ENCODE measurements around the gene CHRNB4. TPM values are rescaled to one million over a fixed set of nuclear protein-coding genes. Genes with fewer than 3 reads are reported as not detected.

CHRNB4 gene
- total RNA-seq, 1 donor from 2014 or later = not detected

GRCh38 chr15:78634210-78635145 lies 6.5 kb downstream of the CHRNB4 start:
- intact Hi-C loops (cut with micrococcal nuclease) = loop anchor here (5.0 kb wide), 1 partner anchor 73 kb away; no protein-coding TSS in a partner anchor

GRCh38 chr15:78633348-78633747 lies 7.7 kb downstream of the CHRNB4 start:
- intact Hi-C loops (cut with micrococcal nuclease) = no loop called here

GRCh38 chr15:78630886-78631633 lies 9.9 kb downstream of the CHRNB4 start:
- intact Hi-C loops (cut with micrococcal nuclease) = no loop called here

GRCh38 chr15:78629716-78630065 lies 11.3 kb downstream of the CHRNB4 start:
- intact Hi-C loops (cut with micrococcal nuclease) = no loop called here

- intact Hi-C loops (cut with micrococcal nuclease) = no loop called here
Observed at GRCh38 chr15:78629031-78629715, 11.8 kb downstream of the CHRNB4 start.

- intact Hi-C loops (cut with micrococcal nuclease) = no loop called here
Observed at GRCh38 chr15:78628227-78628626, 12.8 kb downstream of the CHRNB4 start.

GRCh38 chr15:78627348-78627747 lies 13.7 kb downstream of the CHRNB4 start:
- intact Hi-C loops (cut with micrococcal nuclease) = no loop called here

- intact Hi-C loops (cut with micrococcal nuclease) = no loop called here
Observed at GRCh38 chr15:78626381-78626995, 14.5 kb downstream of the CHRNB4 start.

- intact Hi-C loops (cut with micrococcal nuclease) = no loop called here
Observed at GRCh38 chr15:78625606-78626280, 15.3 kb downstream of the CHRNB4 start.

GRCh38 chr15:78624651-78625590 lies 16.1 kb downstream of the CHRNB4 start:
- intact Hi-C loops (cut with micrococcal nuclease) = no loop called here

GRCh38 chr15:78623786-78624497 lies 17.1 kb downstream of the CHRNB4 start:
- intact Hi-C loops (cut with micrococcal nuclease) = no loop called here

- intact Hi-C loops (cut with micrococcal nuclease) = no loop called here
Observed at GRCh38 chr15:78621810-78622402, 19.1 kb downstream of the CHRNB4 start.

GRCh38 chr15:78620527-78621421 lies 20.2 kb downstream of the CHRNB4 start, which contains the start of gene CHRNA3:
CHRNA3 (minus strand) TSS chr15:78620996; CDS start chr15:78620794, 202 bp downstream.
- intact Hi-C loops (cut with micrococcal nuclease) = no loop called here

GRCh38 chr15:78620021-78620526 lies 20.9 kb downstream of the CHRNB4 start:
- intact Hi-C loops (cut with micrococcal nuclease) = no loop called here

GRCh38 chr15:78619022-78619950 lies 21.7 kb downstream of the CHRNB4 start:
- intact Hi-C loops (cut with micrococcal nuclease) = no loop called here

- intact Hi-C loops (cut with micrococcal nuclease) = loop anchor here (1.0 kb wide), 2 partner anchors 91 to 133 kb away; no protein-coding TSS in a partner anchor
Observed at GRCh38 chr15:78618490-78618934, 22.5 kb downstream of the CHRNB4 start.
